Aorta (tissue), 5 donors: ENCODE data around the gene SLC12A2. TPM values are rescaled to one million over a fixed set of nuclear protein-coding genes. Genes with fewer than 3 reads are reported as not detected.

Experiments
- ATAC-seq: fragments of 200-7000 bp; cut with Tn5 transposase; one replicate; pipeline ENCODE4 v1.9.1; 2022; ENCODE audit warnings: moderate library complexity; ENCODE audit not compliant: low FRiP score
- DNase-seq, 2 donors: peaks; one replicate each; pipeline ENCODE4 v3.0.0-alpha.2; 2020
- H3K27ac ChIP-seq, 2 donors: one replicate each; pipeline ENCODE4 v1.5.1; 2013; ENCODE audit warnings: low read length in 2 of 2, mild to moderate bottlenecking in 2 of 2, moderate library complexity in 2 of 2, control low read depth in 1 of 2, inconsistent platforms in 1 of 2, low read depth in 1 of 2
- H3K27me3 ChIP-seq, 2 donors: one replicate each; pipeline ENCODE4 v1.6.1; 2013; ENCODE audit warnings: control low read depth in 1 of 2, low read length in 1 of 2, mild to moderate bottlenecking in 1 of 2, moderate library complexity in 1 of 2; ENCODE audit not compliant: insufficient read depth in 2 of 2, control insufficient read depth in 1 of 2
- H3K36me3 ChIP-seq, 2 donors: one replicate each; pipeline ENCODE4 v1.6.1; 2013; ENCODE audit warnings: control low read depth in 1 of 2, low read length in 1 of 2, mild to moderate bottlenecking in 1 of 2; ENCODE audit not compliant: insufficient read depth in 2 of 2, control insufficient read depth in 1 of 2
- H3K4me1 ChIP-seq, 2 donors: one replicate each; pipeline ENCODE4 v1.6.1; 2013; ENCODE audit warnings: low read length in 2 of 2, control low read depth in 1 of 2, mild to moderate bottlenecking in 1 of 2, moderate library complexity in 1 of 2; ENCODE audit not compliant: insufficient read depth in 2 of 2, control insufficient read depth in 1 of 2
- H3K4me3 ChIP-seq, 2 donors: one replicate each; pipeline ENCODE4 v1.5.1; 2013; ENCODE audit warnings: low read length in 2 of 2, control low read depth in 1 of 2, mild to moderate bottlenecking in 1 of 2
- H3K9me3 ChIP-seq: one replicate; pipeline ENCODE4 v1.6.1; 2013; ENCODE audit warnings: mild to moderate bottlenecking, low read length; ENCODE audit not compliant: control insufficient read depth
- WGBS, 2 donors: extraction: QIAGEN DNeasy Blood & Tissue Kit; methylation state at CpG; one replicate each; pipeline ENCODE4 v1.1.7; 2013; 5-methylcytosine and 5-hydroxymethylcytosine counted together
- intact Hi-C, 2 donors: fragments of 100-400 bp; cut with DNase I; formaldehyde crosslinking; loops; one replicate each; pipeline versions ENCODE4 v1.14.2 to v1.15.0; 2022
- long read RNA-seq, 2 donors: library from polyadenylated mRNA; unstranded; transcript quantifications; one replicate each; pipeline ENCODE4 v2.0.0, GENCODE V29; 2020 to 2021
- polyA plus RNA-seq, 2 donors: library from polyadenylated mRNA; stranded (reverse); fragments of 200-250 nt; gene quantifications; one replicate each; pipeline ENCODE4 v1.2.3, GENCODE V29; 2013
- total RNA-seq, 2 donors: library from RNA; stranded (reverse); fragmentation: NEBNext Ultra II Directional; extraction: Animal tissue kit (Norgen Biotek cat#: 25700); gene quantifications; one replicate each; pipeline ENCODE4 v1.2.1, GENCODE V29; 2021
- donor health status: healthy with polysubstance abuse.
- donor health status: Bipolar disorder and iron deficiency.
- donor health status: DM: no; HTN: no; CAD: no.
- donor health status: DM: no; HTN: no; CAD: no.
- donor health status: DM: yes; HTN: yes; CAD: no.

The SLC12A2 gene
- total RNA-seq (10 to 100 TPM; 14.3 to 16.7 TPM), polyA plus RNA-seq (1 to 10 TPM; 1.3 to 2.0 TPM)
- long read RNA-seq, donor 1, partial matches to known transcripts: 0 of 2 reads
- long read RNA-seq, donor 1, other reads (novel, unspliced or antisense): 2 of 2 reads
- long read RNA-seq, donor 2, partial matches to known transcripts: 2 of 4 reads
- long read RNA-seq, donor 2, other reads (novel, unspliced or antisense): 2 of 4 reads

GRCh38 chr5:128083033-128083810, at the start of gene SLC12A2:
Gene SLC12A2 (plus strand): TSS chr5:128083766. CDS start chr5:128083955, 189 bp downstream.
- Histone ChIP-seq H3K27me3 (no peaks in the 10 kb centered on the region), H3K4me1 (peaks cover 0 to 3% of the 10 kb centered on the region in 2 donors), H3K27ac (peak within 1 kb of the TSS; percentile 4 to 86), H3K36me3 (no peaks in the 10 kb centered on the region), H3K4me3 (peak within 1 kb of the TSS; percentile 76 to 93), H3K9me3 (no peaks in the 10 kb centered on the region)
- DNase-seq (peak; percentile 96 to 97), ATAC-seq (peak; percentile 95)
- WGBS, 2 donors: 0 to 1% methylated on average over 65 to 104 of the region's 104 CpGs
- intact Hi-C loops: loop anchor here in 1 of 2 donors (5.0 to 10.0 kb wide), 2 partner anchors 208 to 566 kb away; partner anchors contain the start of gene PRRC1

- no peak overlapping the region for H3K27ac ChIP-seq
- ATAC-seq: no peak
- H3K4me1 ChIP-seq: no peaks in the 10 kb centered on the region
- 68 to 78% methylated on average over 4 of the region's 4 CpGs for WGBS, 2 donors
- H3K4me3 ChIP-seq: no peak overlapping the region
- intact Hi-C loops: no loop called here
- H3K9me3 ChIP-seq: no peaks in the 10 kb centered on the region
- no peaks in the 10 kb centered on the region for H3K27me3 ChIP-seq
- no peak for DNase-seq
- H3K36me3 ChIP-seq: no peaks in the 10 kb centered on the region
Measured at GRCh38 chr5:128035689-128036088, 47.9 kb upstream of the SLC12A2 start.

GRCh38 chr5:128036950-128037349, 46.6 kb upstream of the SLC12A2 start:
- Histone ChIP-seq H3K27me3 (no peaks in the 10 kb centered on the region), H3K4me3 (no peak overlapping the region), H3K9me3 (no peaks in the 10 kb centered on the region), H3K36me3 (no peaks in the 10 kb centered on the region), H3K27ac (no peak overlapping the region), H3K4me1 (no peaks in the 10 kb centered on the region)
- 49 to 57% methylated on average over 1 of the region's 1 CpG for WGBS, 2 donors
- ATAC-seq (no peak), DNase-seq (no peak)
- intact Hi-C loops: no loop called here

- no peaks in the 10 kb centered on the region for H3K4me1 ChIP-seq
- no peaks in the 10 kb centered on the region for H3K27me3 ChIP-seq
- no peak overlapping the region for H3K4me3 ChIP-seq
- H3K9me3 ChIP-seq: no peaks in the 10 kb centered on the region
- DNase-seq (no peak), ATAC-seq (peak; percentile 29)
- intact Hi-C loops: no loop called here
- no peaks in the 10 kb centered on the region for H3K36me3 ChIP-seq
- H3K27ac ChIP-seq: no peak overlapping the region
Measured at GRCh38 chr5:128038643-128039042, 44.9 kb upstream of the SLC12A2 start.

- Histone ChIP-seq H3K4me1 (no peaks in the 10 kb centered on the region), H3K36me3 (no peaks in the 10 kb centered on the region), H3K4me3 (no peak overlapping the region), H3K27me3 (no peaks in the 10 kb centered on the region), H3K27ac (no peak overlapping the region), H3K9me3 (no peaks in the 10 kb centered on the region)
- WGBS, 2 donors: 96 to 98% methylated on average over 1 of the region's 1 CpG
- ATAC-seq (no peak), DNase-seq (no peak)
- intact Hi-C loops: no loop called here
Measured at GRCh38 chr5:128040927-128041326, 42.6 kb upstream of the SLC12A2 start.

- no peak for DNase-seq
- intact Hi-C loops: no loop called here
- Histone ChIP-seq H3K36me3 (no peaks in the 10 kb centered on the region), H3K27ac (no peak overlapping the region), H3K4me3 (no peak overlapping the region), H3K9me3 (no peaks in the 10 kb centered on the region), H3K27me3 (no peaks in the 10 kb centered on the region), H3K4me1 (peaks cover 2 to 3% of the 10 kb centered on the region in 2 donors)
- ATAC-seq: no peak
Measured at GRCh38 chr5:128052780-128053179, 30.8 kb upstream of the SLC12A2 start.

- Histone ChIP-seq H3K27ac (peak overlapping the region in 1 of 2 donors; percentile 77), H3K27me3 (no peaks in the 10 kb centered on the region), H3K4me1 (peaks cover 2 to 3% of the 10 kb centered on the region in 2 donors), H3K4me3 (no peak overlapping the region), H3K9me3 (no peaks in the 10 kb centered on the region), H3K36me3 (no peaks in the 10 kb centered on the region)
- DNase-seq (no peak), ATAC-seq (peak; percentile 52)
- 46 to 48% methylated on average over 3 of the region's 3 CpGs for WGBS, 2 donors
- intact Hi-C loops: no loop called here
Measured at GRCh38 chr5:128053291-128053954, 30.1 kb upstream of the SLC12A2 start.

GRCh38 chr5:128060644-128061385, 22.8 kb upstream of the SLC12A2 start:
- Histone ChIP-seq H3K4me1 (peaks cover 0 to 3% of the 10 kb centered on the region in 2 donors), H3K9me3 (no peaks in the 10 kb centered on the region), H3K27ac (no peak overlapping the region), H3K36me3 (no peaks in the 10 kb centered on the region), H3K4me3 (no peak overlapping the region), H3K27me3 (no peaks in the 10 kb centered on the region)
- DNase-seq: no peak
- 95 to 100% methylated on average over 1 of the region's 1 CpG for WGBS, 2 donors
- intact Hi-C loops: no loop called here
- no peak for ATAC-seq
